C1 segment of cervical spinal cord (tissue), 14 donors: ENCODE results near the gene ACADVL.
A peak's percentile ranks its signal among the peaks of the same experiment; 100 is the strongest.
"Not testable (repeated sequence)": the region's sequence is repeated elsewhere in the genome, so short reads cannot be mapped to it uniquely, and the experiment has no call there.

Experiments
- DNase-seq, 14 donors: peaks; one replicate each; lab custom pipeline; 2025; lab: John Stamatoyannopoulos, UW

The ACADVL gene

GRCh38 chr17:7219812-7220592, at the start of gene ACADVL, which contains the start of gene DLG4:
Gene ACADVL (plus strand): TSS chr17:7219938. CDS start chr17:7219985, 47 bp downstream.
Gene DLG4 (minus strand): TSS chr17:7219836.
- peak in 13 of 14 donors; percentile 32 to 91 (median 77) for DNase-seq

- DNase-seq: not testable (repeated sequence)
These were observed 47.1 kb upstream of the ACADVL start for GRCh38 chr17:7172522-7173191.

GRCh38 chr17:7173687-7174602, 45.8 kb upstream of the ACADVL start:
- peak in 4 of 14 donors; percentile 3 to 65 (median 26) for DNase-seq

- no peak for DNase-seq
These were observed 45.0 kb upstream of the ACADVL start for GRCh38 chr17:7174603-7175326.

- no peak for DNase-seq
These were observed 44.4 kb upstream of the ACADVL start for GRCh38 chr17:7175330-7175733.

- DNase-seq: no peak
These were observed 43.5 kb upstream of the ACADVL start for GRCh38 chr17:7176107-7176840.

GRCh38 chr17:7176841-7177190, 42.9 kb upstream of the ACADVL start:
- no peak for DNase-seq

GRCh38 chr17:7177191-7177953, 42.4 kb upstream of the ACADVL start:
- peak in 12 of 14 donors; percentile 7 to 62 (median 24) for DNase-seq

GRCh38 chr17:7177954-7178477, 41.7 kb upstream of the ACADVL start:
- no peak for DNase-seq

- DNase-seq: no peak
These were observed 40.8 kb upstream of the ACADVL start for GRCh38 chr17:7178973-7179316.

- DNase-seq: no peak
These were observed 40.2 kb upstream of the ACADVL start, which contains the start of gene ASGR1 for GRCh38 chr17:7179317-7180254. Gene ASGR1 (minus strand): TSS chr17:7179370. CDS start chr17:7178563, 807 bp downstream.

GRCh38 chr17:7182101-7182500, 37.6 kb upstream of the ACADVL start:
- not testable (repeated sequence) for DNase-seq

- DNase-seq: no peak
These were observed 36.2 kb upstream of the ACADVL start for GRCh38 chr17:7183433-7184090.

GRCh38 chr17:7184091-7184488, 35.6 kb upstream of the ACADVL start:
- DNase-seq: peak in 3 of 14 donors; percentile 4 to 16 (median 8)

- no peak for DNase-seq
These were observed 35.1 kb upstream of the ACADVL start for GRCh38 chr17:7184647-7185046.

- DNase-seq: no peak
These were observed 33.5 kb upstream of the ACADVL start for GRCh38 chr17:7186241-7186640.

GRCh38 chr17:7190276-7190917, 29.3 kb upstream of the ACADVL start:
- no peak for DNase-seq
